ENCODE data around the gene ZNF646. TPM values are rescaled to one million over a fixed set of nuclear protein-coding genes. Genes with fewer than 3 reads are reported as not detected.

Gene ZNF646
- total RNA-seq, 1 donor from 2014 or later, result 18.4 TPM

- Mint-ChIP-seq H3K36me3 (ENCODE audit: unreplicated experiment) (peaks cover 18% of the 10 kb centered on the region), H3K9me3 (ENCODE audit: unreplicated experiment) (no peaks in the 10 kb centered on the region), H3K27ac (ENCODE audit: unreplicated experiment) (peak overlapping the region; percentile 97), H3K4me1 (ENCODE audit: unreplicated experiment) (peaks cover 26% of the 10 kb centered on the region), H3K4me3 (ENCODE audit: unreplicated experiment) (peak overlapping the region; percentile 26), H3K27me3 (ENCODE audit: unreplicated experiment) (no peaks in the 10 kb centered on the region)
- DNase-seq (ENCODE audit: extremely low spot score, unreplicated experiment), result no peak
- TF ChIP-seq CTCF (IDR thresholded peaks at IDR 0.05), result no peak
These were observed 9.2 kb upstream of the ZNF646 start for GRCh38 chr16:31064882-31065461.

DNA sequence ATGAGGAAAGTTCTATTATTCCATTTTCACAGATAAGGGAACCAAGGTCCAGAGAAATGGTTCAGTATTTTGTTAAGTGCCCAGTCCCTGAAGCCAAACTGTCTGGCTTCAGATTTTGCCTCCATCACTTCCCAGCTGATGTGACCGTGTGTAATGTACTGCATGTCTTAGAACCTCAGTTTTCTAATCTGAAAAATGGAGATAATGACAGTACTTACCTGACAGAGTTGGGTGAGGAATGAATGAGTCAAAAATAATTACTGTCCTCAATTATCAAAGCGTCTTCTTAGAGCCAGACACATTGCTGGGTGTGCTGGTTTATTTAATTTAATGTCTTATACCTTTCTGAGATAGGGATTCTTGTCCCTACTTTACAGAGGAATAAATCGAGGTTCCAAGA lies 6.9 kb upstream of the ZNF646 start:
- peaks cover 36% of the 10 kb centered on the region for H3K4me1 Mint-ChIP-seq (ENCODE audit: unreplicated experiment)
- no peak for TF ChIP-seq CTCF (IDR thresholded peaks at IDR 0.05)
- no peak for DNase-seq (ENCODE audit: extremely low spot score, unreplicated experiment)
- no peaks in the 10 kb centered on the region for H3K9me3 Mint-ChIP-seq (ENCODE audit: unreplicated experiment)
- H3K27ac Mint-ChIP-seq (ENCODE audit: unreplicated experiment), result no peak overlapping the region
- no peak overlapping the region for H3K4me3 Mint-ChIP-seq (ENCODE audit: unreplicated experiment)
- H3K36me3 Mint-ChIP-seq (ENCODE audit: unreplicated experiment), result peaks cover 15% of the 10 kb centered on the region
- H3K27me3 Mint-ChIP-seq (ENCODE audit: unreplicated experiment), result no peaks in the 10 kb centered on the region

GRCh38 chr16:31071861-31072260 lies 2.4 kb upstream of the ZNF646 start:
- no peaks in the 10 kb centered on the region for H3K27me3 Mint-ChIP-seq (ENCODE audit: unreplicated experiment)
- no peaks in the 10 kb centered on the region for H3K9me3 Mint-ChIP-seq (ENCODE audit: unreplicated experiment)
- no peak for TF ChIP-seq CTCF (IDR thresholded peaks at IDR 0.05)

GRCh38 chr16:31072540-31073141 lies 1.6 kb upstream of the ZNF646 start:
- Mint-ChIP-seq H3K27ac (ENCODE audit: unreplicated experiment) (peak overlapping the region; percentile 94), H3K36me3 (ENCODE audit: unreplicated experiment) (peaks cover 1% of the 10 kb centered on the region), H3K9me3 (ENCODE audit: unreplicated experiment) (no peaks in the 10 kb centered on the region), H3K4me3 (ENCODE audit: unreplicated experiment) (peak overlapping the region; percentile 97), H3K4me1 (ENCODE audit: unreplicated experiment) (peaks cover 26% of the 10 kb centered on the region), H3K27me3 (ENCODE audit: unreplicated experiment) (no peaks in the 10 kb centered on the region)
- no peak for DNase-seq (ENCODE audit: extremely low spot score, unreplicated experiment)
- no peak for TF ChIP-seq CTCF (IDR thresholded peaks at IDR 0.05)

More at GRCh38 chr16:31071861-31072260, 2.4 kb upstream of the ZNF646 start:
- Mint-ChIP-seq H3K36me3 (ENCODE audit: unreplicated experiment) (no peaks in the 10 kb centered on the region), H3K4me1 (ENCODE audit: unreplicated experiment) (peaks cover 26% of the 10 kb centered on the region), H3K27ac (ENCODE audit: unreplicated experiment) (peak overlapping the region; percentile 94), H3K4me3 (ENCODE audit: unreplicated experiment) (peak overlapping the region; percentile 97)
- DNase-seq (ENCODE audit: extremely low spot score, unreplicated experiment), result no peak

DNA sequence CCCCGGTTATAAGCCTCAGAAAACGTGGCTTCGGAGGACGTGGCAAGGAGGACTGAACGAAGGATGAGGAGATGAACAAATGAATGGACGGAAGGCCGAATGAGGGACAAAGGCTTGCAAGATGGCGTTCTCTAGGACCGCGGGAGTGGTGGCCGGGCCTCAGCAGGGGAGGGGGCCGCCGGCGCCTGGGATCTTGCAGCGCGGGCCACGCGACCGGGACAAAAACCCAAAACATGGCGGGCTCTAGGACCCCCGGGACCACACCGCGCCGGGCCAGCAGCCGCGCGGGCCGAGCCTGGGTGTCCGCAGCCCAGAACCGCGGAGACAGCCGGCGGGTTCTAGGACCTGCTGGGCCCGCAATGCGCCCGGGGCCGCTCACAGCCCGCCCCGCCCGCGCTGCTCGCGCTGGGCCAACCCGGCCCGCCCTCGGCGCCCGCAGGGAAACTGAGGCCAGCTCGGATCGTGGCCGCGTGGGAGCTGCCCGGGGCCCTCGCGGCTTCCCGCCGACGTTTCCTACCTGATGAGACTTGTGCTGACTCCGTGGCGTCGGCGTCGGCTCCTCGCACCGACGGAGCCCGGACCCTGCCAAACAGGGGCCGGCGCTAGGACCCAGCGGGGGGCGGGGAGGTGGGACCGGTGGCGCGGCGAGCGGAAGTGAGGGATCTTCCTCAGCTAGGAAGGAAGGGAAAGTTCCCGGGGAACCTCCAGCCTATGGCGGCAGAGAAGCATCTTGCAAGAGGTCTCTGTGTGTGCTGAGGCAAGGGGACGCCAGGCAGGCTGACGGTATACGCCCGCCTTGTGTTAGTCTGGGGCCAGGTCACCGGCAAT lies 866 bp upstream of the ZNF646 start:
- peak; percentile 95 for DNase-seq (ENCODE audit: extremely low spot score, unreplicated experiment)

More for the DNA sequence above, 866 bp upstream of the ZNF646 start:
- Mint-ChIP-seq H3K27me3 (ENCODE audit: unreplicated experiment) (no peaks in the 10 kb centered on the region), H3K4me3 (ENCODE audit: unreplicated experiment) (peak overlapping the region; percentile 98), H3K36me3 (ENCODE audit: unreplicated experiment) (peaks cover 8% of the 10 kb centered on the region), H3K9me3 (ENCODE audit: unreplicated experiment) (no peaks in the 10 kb centered on the region), H3K27ac (ENCODE audit: unreplicated experiment) (peak overlapping the region; percentile 96), H3K4me1 (ENCODE audit: unreplicated experiment) (peaks cover 26% of the 10 kb centered on the region)
- no peak for TF ChIP-seq CTCF (IDR thresholded peaks at IDR 0.05)

Measured in osteocyte (in vitro differentiated cells).